C4-2B (cell line): ENCODE results near the gene ADGRA3.

Experiments used
- CTCF ChIP-seq: fragments of 450-650 bp; conservative IDR thresholded peaks from 2 replicates; pipeline ENCODE4 v1.5.1; 2017; ENCODE audit warnings: mild to moderate bottlenecking
- ZFX ChIP-seq: fragments of 450-650 bp; IDR thresholded peaks from 2 replicates; pipeline ENCODE4 v1.6.1; 2017

GRCh38 chr4:22338796-22339195 is 177.1 kb downstream of the ADGRA3 start:
- TF ChIP-seq CTCF (no peak), ZFX (no peak)
